ENCODE results near the gene STOX1. TPM values are rescaled to one million over a fixed set of nuclear protein-coding genes. Genes with fewer than 3 reads are reported as not detected.
"Not testable (repeated sequence)": the region's sequence is repeated elsewhere in the genome, so short reads cannot be mapped to it uniquely, and the experiment has no call there.

STOX1 gene
- total RNA-seq, 2 donors from 2014 or later, result 0.21 to 0.39 TPM

DNA sequence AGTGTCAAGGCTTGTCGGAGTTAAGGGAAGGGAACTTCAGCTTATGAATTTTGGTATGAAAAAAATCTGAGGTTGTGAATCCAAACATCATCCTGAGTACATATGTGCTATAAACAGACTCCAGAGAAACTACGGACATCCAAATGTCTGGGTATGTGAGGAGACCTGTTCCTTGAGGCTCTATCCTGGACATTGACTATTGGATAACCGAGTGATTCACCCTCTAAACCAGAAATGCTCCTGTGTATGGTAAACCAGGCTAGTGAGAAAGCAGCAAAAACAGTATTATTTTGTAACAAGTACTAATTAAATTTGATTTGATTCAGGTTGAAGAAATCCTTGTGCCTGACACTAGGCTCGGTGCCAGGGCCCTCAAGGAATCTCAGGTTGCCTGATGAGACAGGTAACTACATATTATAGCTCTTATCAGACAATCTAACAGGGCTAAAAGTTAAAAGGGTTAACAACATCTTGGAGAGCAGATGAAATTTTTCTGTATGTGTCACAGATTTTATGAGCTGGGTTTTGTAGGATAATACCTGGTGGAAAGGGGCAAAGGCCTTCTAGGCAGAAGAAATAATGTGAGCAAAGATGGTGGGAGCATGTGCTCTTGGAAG, 10.4 kb upstream of the STOX1 start:
- no peaks in the 10 kb centered on the region for H3K9me3 Mint-ChIP-seq
- H3K27me3 Mint-ChIP-seq, result no peaks in the 10 kb centered on the region
- ATAC-seq (replicated peaks), result no peak
- H3K4me3 Mint-ChIP-seq, result no peak overlapping the region
- H3K36me3 Mint-ChIP-seq (ENCODE audit: low read depth), result no peaks in the 10 kb centered on the region
- H3K27ac Mint-ChIP-seq, result peak overlapping the region; percentile 41
- H3K4me1 Mint-ChIP-seq, result no peaks in the 10 kb centered on the region

DNA sequence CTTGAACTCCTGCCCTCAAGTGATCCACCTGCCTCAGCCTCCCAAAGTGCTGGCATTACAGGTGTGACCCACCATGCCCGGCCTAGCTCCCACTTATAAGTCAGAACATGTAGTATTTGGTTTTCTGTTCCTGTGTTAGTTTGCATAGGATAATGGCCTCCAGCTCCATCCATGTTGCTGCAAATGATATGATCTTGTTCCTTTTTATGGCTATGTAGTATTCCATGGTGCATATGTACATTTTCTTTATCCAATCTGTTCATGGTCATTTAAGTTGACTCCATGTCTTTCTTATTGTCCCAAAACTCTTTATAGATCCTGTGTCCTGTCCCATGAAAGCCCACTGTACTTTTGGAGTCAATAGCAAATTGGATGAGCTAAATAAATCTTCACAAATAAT, 7.0 kb upstream of the STOX1 start:
- H3K9me3 Mint-ChIP-seq; H3K4me1 Mint-ChIP-seq; H3K27me3 Mint-ChIP-seq; H3K4me3 Mint-ChIP-seq; H3K27ac Mint-ChIP-seq; H3K36me3 Mint-ChIP-seq (ENCODE audit: low read depth); ATAC-seq (replicated peaks): not testable (repeated sequence)

DNA sequence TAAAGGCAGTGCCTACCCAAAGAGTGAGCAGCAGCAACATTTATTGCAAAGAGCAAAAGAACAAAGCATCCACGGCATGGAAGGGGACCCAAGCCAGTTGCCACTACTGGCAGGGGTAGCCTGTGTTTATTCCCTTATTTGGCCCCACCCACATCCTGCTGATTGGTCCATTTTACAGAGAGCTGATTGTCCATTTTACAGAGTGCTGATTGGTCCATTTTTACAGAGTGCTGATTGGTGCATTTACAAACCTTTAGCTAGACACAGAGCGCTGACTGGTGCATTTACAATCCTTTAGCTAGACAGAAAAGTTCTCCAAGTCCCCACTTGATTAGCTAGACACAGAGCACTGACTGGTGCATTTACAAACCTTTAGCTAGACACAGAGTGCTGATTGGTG, 4.7 kb upstream of the STOX1 start:
- not testable (repeated sequence) for H3K27ac Mint-ChIP-seq; ATAC-seq (replicated peaks); H3K4me1 Mint-ChIP-seq; H3K4me3 Mint-ChIP-seq; H3K9me3 Mint-ChIP-seq; H3K27me3 Mint-ChIP-seq; H3K36me3 Mint-ChIP-seq (ENCODE audit: low read depth)

DNA sequence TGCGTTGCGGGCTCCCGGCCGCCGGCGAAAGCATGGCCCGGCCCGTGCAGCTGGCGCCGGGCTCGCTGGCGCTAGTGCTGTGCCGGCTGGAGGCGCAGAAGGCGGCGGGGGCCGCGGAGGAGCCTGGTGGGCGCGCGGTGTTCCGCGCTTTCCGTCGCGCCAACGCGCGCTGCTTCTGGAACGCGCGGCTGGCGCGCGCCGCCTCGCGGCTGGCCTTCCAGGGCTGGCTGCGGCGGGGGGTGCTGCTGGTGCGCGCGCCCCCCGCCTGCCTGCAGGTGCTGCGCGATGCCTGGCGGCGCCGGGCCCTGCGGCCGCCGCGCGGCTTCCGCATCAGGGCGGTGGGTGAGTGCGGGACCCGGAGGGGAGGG, 245 bp downstream of the STOX1 start:
- H3K4me3 Mint-ChIP-seq, result not testable (repeated sequence)

GRCh38 chr10:68828083-68828601, 811 bp downstream of the STOX1 start:
- peak; percentile 44 for ATAC-seq (replicated peaks)
- not testable (repeated sequence) for H3K27ac Mint-ChIP-seq; H3K9me3 Mint-ChIP-seq; H3K27me3 Mint-ChIP-seq; H3K4me1 Mint-ChIP-seq; H3K36me3 Mint-ChIP-seq (ENCODE audit: low read depth)
- peak overlapping the region; percentile 32 for H3K4me3 Mint-ChIP-seq

More for the DNA sequence above, 245 bp downstream of the STOX1 start:
- H3K27me3 Mint-ChIP-seq; H3K9me3 Mint-ChIP-seq; ATAC-seq (replicated peaks); H3K27ac Mint-ChIP-seq; H3K4me1 Mint-ChIP-seq; H3K36me3 Mint-ChIP-seq (ENCODE audit: low read depth): not testable (repeated sequence)

- H3K36me3 Mint-ChIP-seq (ENCODE audit: low read depth), result no peaks in the 10 kb centered on the region
- no peaks in the 10 kb centered on the region for H3K4me1 Mint-ChIP-seq
- H3K4me3 Mint-ChIP-seq, result peak overlapping the region; percentile 32
- H3K27ac Mint-ChIP-seq, result no peak overlapping the region
- H3K9me3 Mint-ChIP-seq, result no peaks in the 10 kb centered on the region
- H3K27me3 Mint-ChIP-seq, result no peaks in the 10 kb centered on the region
- ATAC-seq (replicated peaks), result no peak
Measured at GRCh38 chr10:68828833-68829232, 1.5 kb downstream of the STOX1 start.

DNA sequence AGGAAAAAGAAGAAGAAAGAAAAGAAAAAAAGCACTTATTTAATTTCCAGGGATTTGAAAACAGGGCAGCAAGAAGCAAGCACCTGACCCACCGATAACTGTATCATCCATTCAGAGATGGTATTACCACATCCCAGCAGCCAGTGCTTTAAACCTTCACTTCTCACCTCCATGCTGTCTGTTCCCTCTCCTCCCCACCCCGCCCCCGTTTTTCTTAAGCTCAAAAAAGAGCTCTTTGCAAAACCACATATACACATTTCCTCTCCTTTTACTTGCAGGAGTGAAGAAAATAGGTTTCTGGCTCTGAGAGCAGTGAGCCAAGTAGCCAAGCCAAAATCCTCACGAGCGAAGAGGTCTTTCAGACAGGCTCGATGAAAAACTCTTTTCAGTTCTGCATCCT, 2.2 kb downstream of the STOX1 start:
- Mint-ChIP-seq H3K36me3 (ENCODE audit: low read depth) (no peaks in the 10 kb centered on the region), H3K27ac (no peak overlapping the region), H3K27me3 (no peaks in the 10 kb centered on the region), H3K9me3 (no peaks in the 10 kb centered on the region), H3K4me1 (no peaks in the 10 kb centered on the region), H3K4me3 (no peak overlapping the region)
- ATAC-seq (replicated peaks), result no peak

- no peak for ATAC-seq (replicated peaks)
- no peaks in the 10 kb centered on the region for H3K27me3 Mint-ChIP-seq
- H3K27ac Mint-ChIP-seq, result no peak overlapping the region
- H3K9me3 Mint-ChIP-seq, result no peaks in the 10 kb centered on the region
- H3K36me3 Mint-ChIP-seq (ENCODE audit: low read depth), result no peaks in the 10 kb centered on the region
- H3K4me1 Mint-ChIP-seq, result no peaks in the 10 kb centered on the region
- H3K4me3 Mint-ChIP-seq, result no peak overlapping the region
Measured at GRCh38 chr10:68829952-68830351, 2.6 kb downstream of the STOX1 start.

DNA sequence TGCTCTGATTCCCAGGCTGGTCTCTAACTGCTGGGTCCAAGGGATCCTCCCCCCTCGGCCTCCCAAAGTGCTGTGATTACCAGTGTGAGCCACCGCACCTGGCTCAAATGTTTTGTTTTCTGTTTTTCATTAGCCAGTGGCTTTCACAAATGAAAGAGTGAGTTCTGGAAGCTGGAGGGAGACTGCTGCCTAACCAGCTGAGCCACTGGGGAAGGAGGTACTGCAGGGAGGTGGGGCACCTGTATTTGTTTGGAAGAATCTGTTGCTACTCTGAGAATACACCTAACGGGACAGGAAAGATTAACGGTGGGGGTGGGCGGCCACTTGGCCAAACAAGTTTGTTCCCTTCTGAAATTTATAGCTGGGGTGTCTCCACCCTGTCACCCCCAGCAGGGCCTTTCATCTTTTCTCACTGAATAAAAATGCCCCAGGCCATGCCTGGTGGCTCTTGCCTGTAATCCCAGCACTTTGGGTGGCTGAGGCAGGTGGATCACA, 4.7 kb downstream of the STOX1 start:
- no peak for ATAC-seq (replicated peaks)
- no peaks in the 10 kb centered on the region for H3K27me3 Mint-ChIP-seq
- H3K9me3 Mint-ChIP-seq, result no peaks in the 10 kb centered on the region
- no peak overlapping the region for H3K27ac Mint-ChIP-seq
- no peaks in the 10 kb centered on the region for H3K36me3 Mint-ChIP-seq (ENCODE audit: low read depth)
- H3K4me3 Mint-ChIP-seq, result no peak overlapping the region
- H3K4me1 Mint-ChIP-seq, result no peaks in the 10 kb centered on the region

DNA sequence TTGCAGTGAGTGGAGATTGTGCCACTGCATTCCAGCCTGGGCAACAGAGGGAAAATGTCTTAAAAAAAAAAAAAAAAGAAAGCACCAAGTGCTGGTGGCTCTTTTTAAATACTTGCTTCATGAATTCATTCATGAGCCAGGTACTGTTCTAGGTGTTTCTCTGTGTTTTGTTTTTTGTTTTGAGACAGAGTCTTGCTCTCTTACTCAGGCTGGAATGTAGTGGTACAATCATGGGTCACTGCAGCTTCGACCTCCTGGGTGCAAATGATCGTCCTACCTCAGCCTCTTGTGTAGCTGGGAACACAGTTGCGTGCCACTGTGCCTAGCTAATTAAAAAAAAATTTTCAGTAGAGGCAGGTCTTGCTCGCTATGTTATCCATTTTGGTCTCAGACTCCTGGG, 5.3 kb downstream of the STOX1 start:
- H3K9me3 Mint-ChIP-seq, result no peaks in the 10 kb centered on the region
- no peaks in the 10 kb centered on the region for H3K36me3 Mint-ChIP-seq (ENCODE audit: low read depth)
- H3K27me3 Mint-ChIP-seq, result no peaks in the 10 kb centered on the region
- H3K4me1 Mint-ChIP-seq, result no peaks in the 10 kb centered on the region
- no peak overlapping the region for H3K4me3 Mint-ChIP-seq
- H3K27ac Mint-ChIP-seq, result no peak overlapping the region
- no peak for ATAC-seq (replicated peaks)

GRCh38 chr10:68837626-68838322, 10.4 kb downstream of the STOX1 start:
- Mint-ChIP-seq H3K9me3 (no peaks in the 10 kb centered on the region), H3K36me3 (ENCODE audit: low read depth) (no peaks in the 10 kb centered on the region), H3K4me1 (no peaks in the 10 kb centered on the region), H3K4me3 (no peak overlapping the region), H3K27me3 (no peaks in the 10 kb centered on the region), H3K27ac (no peak overlapping the region)
- ATAC-seq (replicated peaks), result no peak

DNA sequence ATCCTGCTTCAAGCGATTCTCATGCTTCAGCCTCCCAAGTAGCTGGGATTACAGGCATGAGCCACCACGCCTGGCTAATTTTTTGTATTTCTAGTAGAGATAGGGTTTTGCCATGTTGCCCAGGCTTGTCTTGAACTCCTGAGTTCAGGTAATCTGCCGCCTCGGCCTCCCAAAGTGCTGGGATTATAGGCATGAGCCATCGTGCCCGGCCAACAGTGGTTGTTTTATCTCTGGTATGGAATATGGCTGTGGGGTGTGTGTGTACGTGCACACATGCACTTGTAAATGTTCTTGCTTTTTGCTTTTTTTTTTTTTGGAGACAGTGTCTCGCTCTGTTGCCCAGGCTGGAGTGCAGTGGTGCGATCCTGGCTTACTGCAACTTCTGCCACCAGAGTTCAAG, 13.3 kb downstream of the STOX1 start:
- not testable (repeated sequence) for H3K4me1 Mint-ChIP-seq; H3K27me3 Mint-ChIP-seq; H3K36me3 Mint-ChIP-seq (ENCODE audit: low read depth); H3K9me3 Mint-ChIP-seq; H3K4me3 Mint-ChIP-seq; ATAC-seq (replicated peaks); H3K27ac Mint-ChIP-seq

DNA sequence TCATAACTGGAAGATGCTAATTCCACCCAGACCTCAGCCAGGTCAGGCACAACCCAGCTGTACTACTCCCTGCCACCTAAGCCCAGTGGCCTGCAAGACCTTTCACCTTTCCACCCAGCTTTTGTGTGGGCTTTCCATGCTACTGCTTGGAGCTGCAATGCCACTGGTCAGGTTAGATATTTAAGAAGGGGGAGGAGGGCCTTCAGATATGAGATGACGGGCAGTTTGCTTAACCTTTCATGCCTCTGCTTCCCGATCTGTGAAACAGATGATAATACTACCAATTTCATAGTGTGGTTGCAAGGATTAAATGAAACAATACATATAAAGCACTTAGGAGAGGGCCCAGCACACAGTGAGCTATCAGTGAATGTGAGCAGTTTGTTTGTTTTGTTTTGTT, 20.9 kb downstream of the STOX1 start:
- no peak overlapping the region for H3K27ac Mint-ChIP-seq
- H3K36me3 Mint-ChIP-seq (ENCODE audit: low read depth), result no peaks in the 10 kb centered on the region
- H3K4me3 Mint-ChIP-seq, result no peak overlapping the region
- H3K9me3 Mint-ChIP-seq, result no peaks in the 10 kb centered on the region
- no peaks in the 10 kb centered on the region for H3K4me1 Mint-ChIP-seq
- ATAC-seq (replicated peaks), result no peak
- no peaks in the 10 kb centered on the region for H3K27me3 Mint-ChIP-seq

DNA sequence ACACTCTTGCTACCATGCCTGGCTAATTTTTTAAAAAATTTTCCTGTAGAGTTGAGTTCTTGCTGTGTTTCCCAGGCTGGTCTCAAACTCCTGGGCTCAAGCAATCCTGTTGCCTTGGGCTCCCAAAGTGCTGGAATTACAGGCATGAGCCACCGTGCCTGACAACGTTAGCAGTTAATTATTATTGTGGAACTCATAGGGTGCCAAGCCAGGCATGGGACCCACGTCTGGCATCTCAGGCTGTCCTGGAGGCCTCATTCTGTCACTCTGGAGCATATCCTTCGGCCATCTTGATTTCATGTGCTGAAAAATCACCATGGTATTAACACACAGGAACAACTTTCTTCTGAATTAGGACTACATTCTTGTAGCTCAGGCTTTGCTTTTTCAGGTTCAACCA, 21.5 kb downstream of the STOX1 start:
- Mint-ChIP-seq H3K36me3 (ENCODE audit: low read depth) (no peaks in the 10 kb centered on the region), H3K27me3 (no peaks in the 10 kb centered on the region), H3K27ac (no peak overlapping the region), H3K4me3 (no peak overlapping the region), H3K4me1 (no peaks in the 10 kb centered on the region), H3K9me3 (no peaks in the 10 kb centered on the region)
- no peak for ATAC-seq (replicated peaks)

- no peak for ATAC-seq (replicated peaks)
- no peaks in the 10 kb centered on the region for H3K36me3 Mint-ChIP-seq (ENCODE audit: low read depth)
- H3K4me3 Mint-ChIP-seq, result no peak overlapping the region
- H3K4me1 Mint-ChIP-seq, result no peaks in the 10 kb centered on the region
- H3K9me3 Mint-ChIP-seq, result peaks cover 5% of the 10 kb centered on the region
- H3K27me3 Mint-ChIP-seq, result peaks cover 8% of the 10 kb centered on the region
- H3K27ac Mint-ChIP-seq, result no peak overlapping the region
Measured at GRCh38 chr10:68856352-68856751, 29.0 kb downstream of the STOX1 start.
